H4 (cell line): Measurements from ENCODE around the gene SHISA6. TPM values are rescaled to one million over a fixed set of nuclear protein-coding genes. Genes with fewer than 3 reads are reported as not detected.

ENCODE experiments used
- DNase-seq: peaks from one replicate; pipeline ENCODE4 v3.0.0-alpha.2; 2015; ENCODE audit warnings: low spot score
- total RNA-seq: library from RNA; depleted of rRNA; stranded (reverse); fragments of >200 nt; shearing (Covaris generic); gene quantifications from 2 replicates; pipeline ENCODE4 v1.2.3, GENCODE V29; 2014

SHISA6 gene
- total RNA-seq, 1 experiment from 2014 or later, result not detected

- no peak for DNase-seq
These were observed 274.9 kb downstream of the SHISA6 start for GRCh38 chr17:11515901-11516300.

DNA sequence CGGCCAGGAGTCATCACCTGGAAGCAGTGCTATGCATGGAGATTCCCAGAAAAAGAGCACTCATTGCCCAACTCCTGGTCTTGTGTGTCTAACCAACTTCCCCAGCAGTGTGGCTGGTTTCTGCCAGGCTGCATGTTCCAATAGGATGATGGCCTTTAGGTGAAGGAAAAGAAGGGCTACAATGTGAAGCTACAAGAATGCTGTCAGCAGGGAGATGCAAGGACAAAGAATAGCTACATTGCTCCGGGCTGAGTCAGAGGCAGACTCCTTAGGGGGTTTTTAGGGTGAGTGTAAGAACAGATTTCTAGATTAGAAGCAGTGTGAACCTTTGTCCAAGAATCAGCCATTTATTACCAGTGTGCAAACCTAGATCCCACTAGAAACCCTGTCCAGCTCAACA, 294.2 kb downstream of the SHISA6 start:
- no peak for DNase-seq

GRCh38 chr17:11538366-11538765, 297.4 kb downstream of the SHISA6 start:
- no peak for DNase-seq

GRCh38 chr17:11539637-11540036, 298.6 kb downstream of the SHISA6 start:
- no peak for DNase-seq

DNA sequence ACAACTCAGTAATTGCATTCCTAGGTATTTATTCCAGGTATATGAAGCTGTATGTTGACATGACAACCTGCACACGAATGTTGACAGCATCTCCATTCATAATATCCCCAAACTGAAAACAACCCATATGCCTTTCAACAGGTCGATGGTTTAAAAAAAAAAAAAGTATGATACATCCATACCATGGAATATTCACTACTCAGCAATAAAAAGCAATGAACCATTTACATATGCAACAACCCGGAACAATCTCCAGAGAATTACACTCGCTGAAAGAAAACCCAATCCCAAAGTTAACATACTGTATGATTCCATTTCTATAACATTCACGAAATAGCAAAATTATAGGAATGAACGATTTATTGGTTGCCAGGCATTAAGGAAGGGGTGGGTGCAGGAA, 304.0 kb downstream of the SHISA6 start:
- no peak for DNase-seq

GRCh38 chr17:11545696-11546095, 304.7 kb downstream of the SHISA6 start:
- no peak for DNase-seq

DNA sequence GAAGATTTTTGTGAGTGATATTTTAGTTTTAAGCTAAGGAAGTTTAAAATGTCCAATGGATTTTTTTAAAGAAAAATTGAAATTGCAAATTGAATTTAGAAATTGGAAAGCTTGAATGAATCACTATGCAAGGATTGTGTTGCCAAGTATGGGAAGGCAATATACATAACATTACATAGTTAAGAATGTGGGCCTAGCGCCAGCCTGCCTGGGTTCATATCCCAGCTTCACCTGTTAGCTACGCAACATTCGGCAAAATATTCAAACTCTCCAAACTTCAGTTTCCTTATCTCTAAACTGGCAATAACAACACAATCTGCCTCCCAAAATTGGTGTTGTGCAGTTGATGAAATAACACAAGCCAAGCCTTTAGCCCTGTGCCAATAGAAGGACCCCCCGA, 306.8 kb downstream of the SHISA6 start:
- DNase-seq, result no peak

- no peak for DNase-seq
These were observed 307.4 kb downstream of the SHISA6 start for GRCh38 chr17:11548398-11548797.

DNA sequence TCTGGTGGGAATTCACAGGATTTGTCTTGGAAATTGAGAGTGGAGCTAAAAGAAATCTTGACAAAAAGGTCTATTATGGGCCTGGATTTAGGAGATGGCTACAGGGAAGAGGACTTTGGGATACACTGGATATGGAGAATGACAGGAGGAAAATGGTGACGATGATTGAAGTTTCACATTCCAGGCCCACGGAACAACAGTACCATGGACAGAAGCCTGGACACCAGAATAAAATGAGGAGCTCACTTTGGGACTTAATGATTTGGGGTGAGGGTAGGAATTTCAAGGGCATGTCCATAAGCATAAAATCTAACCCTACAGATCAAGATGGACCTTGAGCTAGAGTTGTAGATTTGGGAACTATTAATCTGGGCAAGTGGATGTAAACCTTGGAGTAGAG, 309.4 kb downstream of the SHISA6 start:
- DNase-seq, result no peak

DNA sequence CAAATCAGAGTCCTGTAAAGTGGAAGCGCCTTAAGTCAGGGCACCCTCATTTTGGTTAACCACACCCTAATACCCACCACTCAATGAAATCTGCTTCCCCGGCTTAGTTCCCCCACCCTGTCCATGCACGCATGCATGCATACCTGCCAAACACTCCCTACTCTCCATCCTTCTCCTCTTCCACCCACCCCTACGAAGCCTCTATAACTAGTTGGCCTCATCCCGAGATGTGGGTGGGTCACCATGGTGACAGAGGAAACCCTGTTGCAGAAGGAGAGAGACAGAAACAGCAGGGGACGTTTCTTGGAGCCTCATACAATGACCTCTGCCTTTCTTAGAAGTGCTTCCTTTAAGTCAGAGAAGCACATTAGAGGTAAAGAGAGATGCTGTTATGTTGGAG, 310.4 kb downstream of the SHISA6 start:
- no peak for DNase-seq

GRCh38 chr17:11553135-11553534, 312.1 kb downstream of the SHISA6 start:
- DNase-seq, result no peak

- DNase-seq, result no peak
These were observed 313.0 kb downstream of the SHISA6 start for GRCh38 chr17:11554042-11554441.

DNA sequence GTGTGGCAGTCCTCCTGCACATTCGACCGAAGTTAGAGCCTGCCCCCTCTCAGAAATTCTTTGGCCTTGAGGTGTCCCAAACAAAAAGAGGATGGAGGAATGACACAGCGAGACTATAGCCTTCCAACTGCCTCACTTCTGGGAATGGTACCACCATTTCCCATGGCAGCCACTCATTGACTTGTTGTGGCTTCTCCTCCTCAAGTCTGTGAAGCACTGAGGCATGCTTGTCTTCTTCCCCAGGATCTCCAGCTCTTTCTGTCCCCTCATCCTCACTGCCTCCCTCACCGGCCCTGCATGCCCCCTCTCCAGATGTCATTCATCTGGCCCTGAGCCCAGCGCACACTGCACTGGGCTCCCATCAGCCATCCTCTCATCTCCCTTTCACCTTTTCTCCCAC, 313.5 kb downstream of the SHISA6 start:
- no peak for DNase-seq

DNA sequence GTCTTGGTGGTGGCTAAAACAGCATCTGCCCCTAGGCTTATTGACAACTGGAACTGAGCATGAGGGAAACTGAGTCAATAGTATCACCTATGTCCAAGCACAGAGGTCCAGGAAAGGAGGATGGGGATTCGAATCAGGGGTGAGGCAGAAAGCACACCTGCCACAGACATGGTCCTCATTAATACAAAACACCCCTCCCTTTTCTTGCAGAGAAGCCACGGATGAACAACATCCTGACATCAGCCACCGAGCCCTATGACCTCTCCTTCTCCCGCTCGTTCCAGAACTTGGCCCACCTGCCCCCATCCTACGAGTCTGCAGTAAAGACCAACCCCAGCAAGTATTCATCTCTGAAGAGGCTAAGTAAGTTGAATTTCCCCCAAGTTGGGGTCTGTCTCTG, 314.5 kb downstream of the SHISA6 start:
- no peak for DNase-seq

DNA sequence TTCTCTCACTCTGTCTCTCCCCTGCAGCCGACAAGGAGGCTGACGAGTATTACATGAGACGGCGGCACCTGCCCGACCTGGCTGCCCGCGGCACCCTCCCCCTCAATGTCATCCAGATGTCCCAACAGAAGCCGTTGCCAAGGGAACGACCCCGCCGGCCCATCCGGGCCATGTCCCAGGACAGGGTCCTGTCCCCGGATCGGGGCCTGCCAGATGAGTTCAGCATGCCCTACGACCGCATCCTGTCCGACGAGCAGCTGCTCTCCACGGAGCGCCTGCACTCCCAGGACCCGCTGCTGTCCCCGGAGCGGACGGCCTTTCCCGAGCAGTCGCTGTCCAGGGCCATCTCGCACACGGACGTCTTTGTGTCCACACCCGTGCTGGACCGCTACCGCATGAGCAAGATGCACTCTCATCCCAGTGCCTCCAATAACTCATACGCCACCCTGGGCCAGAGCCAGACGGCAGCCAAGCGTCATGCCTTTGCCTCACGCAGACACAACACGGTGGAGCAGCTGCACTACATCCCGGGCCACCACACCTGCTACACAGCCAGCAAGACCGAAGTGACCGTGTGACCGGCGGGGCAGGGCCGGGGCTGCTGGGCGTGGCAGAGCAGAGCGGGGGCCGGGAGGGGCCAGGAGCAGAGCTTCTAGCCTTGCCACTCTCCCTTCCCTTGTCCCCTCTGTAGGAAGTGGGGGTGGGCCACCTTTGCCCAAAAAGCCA, 316.9 kb downstream of the SHISA6 start:
- DNase-seq, result no peak

DNA sequence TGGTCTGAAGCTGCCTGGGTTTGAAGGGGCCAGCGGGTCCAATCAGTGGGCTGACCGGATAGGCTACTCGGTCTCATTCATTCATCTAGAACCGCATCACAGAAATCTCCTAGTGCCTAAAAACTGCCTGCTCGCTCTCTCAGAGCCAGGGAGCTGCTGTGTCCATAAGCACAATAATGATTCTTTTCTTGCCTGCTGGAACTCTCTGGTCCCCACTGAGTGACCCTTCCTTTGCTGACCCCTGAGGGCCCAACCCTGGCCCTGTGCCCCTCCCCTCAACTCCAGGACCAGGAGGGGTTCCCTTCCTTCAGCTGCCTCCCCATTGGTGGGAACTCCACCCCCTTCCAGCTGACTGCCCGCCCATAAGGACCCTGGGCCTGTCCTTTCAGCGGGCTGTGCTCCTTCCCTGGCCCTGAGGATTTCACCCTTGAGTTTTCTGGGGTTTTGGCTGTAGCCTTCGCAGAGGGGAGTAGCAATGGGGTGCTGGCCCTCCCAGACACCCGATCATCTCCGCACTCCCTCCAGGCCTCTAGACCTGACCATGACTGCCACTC, 317.7 kb downstream of the SHISA6 start:
- no peak for DNase-seq

GRCh38 chr17:11559601-11560000, 318.6 kb downstream of the SHISA6 start:
- DNase-seq, result no peak

DNA sequence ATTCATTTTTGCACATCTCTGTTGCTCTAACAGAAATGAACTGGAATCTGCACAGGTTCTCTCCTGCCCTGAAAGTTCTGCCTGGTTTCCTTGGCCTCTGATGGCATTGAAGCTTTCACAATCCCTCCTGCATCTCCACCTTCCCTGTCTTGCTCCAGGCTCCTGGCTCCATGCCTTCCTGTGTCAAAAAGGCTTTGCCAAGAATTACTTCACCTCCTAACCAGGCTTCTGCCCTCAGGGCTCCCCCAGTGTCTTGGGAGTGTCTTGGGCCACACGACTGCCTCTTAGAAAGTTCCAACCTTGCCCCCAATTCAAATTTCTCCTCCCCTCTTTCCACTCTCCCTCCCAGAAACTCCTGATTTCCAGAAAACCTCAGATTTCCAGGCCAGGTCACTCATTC, 320.3 kb downstream of the SHISA6 start:
- no peak for DNase-seq

DNA sequence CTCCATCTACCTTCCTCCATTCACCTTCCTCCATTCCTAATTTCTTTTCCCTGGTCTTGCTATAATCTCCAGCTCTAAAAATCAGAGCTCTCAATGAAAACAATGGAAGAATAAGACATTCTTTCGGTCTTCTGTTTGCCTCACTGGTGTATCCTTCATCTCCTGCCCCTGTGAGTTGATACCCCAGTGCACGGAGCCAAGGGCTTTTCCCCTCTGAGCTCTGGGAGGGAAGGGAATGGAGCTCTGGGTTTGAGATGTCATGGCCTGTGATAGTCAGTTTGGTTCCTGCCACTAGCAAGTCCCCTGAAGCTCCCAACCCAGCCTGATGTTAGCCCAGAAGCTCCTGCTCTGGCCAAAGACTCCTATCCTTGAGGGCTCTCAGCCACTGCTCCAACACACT, 320.7 kb downstream of the SHISA6 start:
- no peak for DNase-seq

DNA sequence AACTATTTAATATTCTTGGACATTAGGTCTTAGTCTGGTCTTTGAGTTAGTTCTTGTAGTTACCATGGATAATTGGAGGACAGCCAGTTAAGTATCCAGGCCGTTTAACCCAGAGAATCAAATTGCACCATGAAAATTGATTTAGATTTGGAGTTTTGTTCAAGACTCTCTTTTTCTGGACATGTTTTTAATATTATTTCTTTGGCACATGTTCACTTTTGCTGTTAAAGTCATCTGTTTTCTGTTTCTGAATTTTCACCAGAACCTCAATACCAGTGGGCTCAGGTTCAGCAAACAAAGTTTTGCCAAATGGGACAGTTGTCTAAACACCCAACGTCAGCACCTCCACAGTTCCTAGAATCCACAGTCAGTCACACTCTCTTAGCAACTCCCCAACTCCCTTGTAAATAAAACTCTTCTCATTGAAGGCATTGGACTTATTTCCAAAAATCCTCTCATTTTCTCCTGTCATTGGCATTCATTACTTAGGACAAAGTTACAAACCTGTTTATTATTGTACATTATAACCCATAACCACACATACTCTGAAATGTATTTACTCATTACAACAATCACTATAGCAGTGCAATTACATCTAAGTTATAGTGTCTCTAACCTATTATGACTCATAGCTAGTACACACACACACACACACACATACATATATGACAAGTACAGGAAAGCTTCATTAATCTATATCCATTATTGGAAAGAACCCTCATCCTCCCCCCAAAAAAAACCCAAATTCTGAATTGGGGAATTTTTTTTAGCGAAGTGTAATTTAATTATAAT, 323.8 kb downstream of the SHISA6 start:
- DNase-seq, result no peak

GRCh38 chr17:11565591-11565990, 324.6 kb downstream of the SHISA6 start:
- DNase-seq, result no peak

DNA sequence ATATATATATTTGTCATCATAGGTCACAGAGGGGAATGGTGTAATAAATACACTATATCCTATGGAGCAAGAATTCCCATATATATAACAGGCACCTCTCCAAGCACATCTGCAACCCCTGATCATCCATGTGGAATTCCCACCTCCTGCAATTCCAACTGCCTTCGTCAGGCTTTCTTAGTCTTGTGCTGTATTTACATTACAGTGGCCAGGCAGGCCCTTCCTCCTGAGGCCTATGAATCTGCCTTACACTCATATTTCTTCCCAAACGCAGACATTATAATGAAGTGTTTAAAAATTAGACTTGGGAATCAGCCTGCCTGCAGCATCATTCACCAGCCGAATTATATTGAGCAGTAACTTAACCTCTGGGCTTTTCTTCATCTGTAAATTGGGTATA, 338.0 kb downstream of the SHISA6 start:
- DNase-seq, result no peak

DNA sequence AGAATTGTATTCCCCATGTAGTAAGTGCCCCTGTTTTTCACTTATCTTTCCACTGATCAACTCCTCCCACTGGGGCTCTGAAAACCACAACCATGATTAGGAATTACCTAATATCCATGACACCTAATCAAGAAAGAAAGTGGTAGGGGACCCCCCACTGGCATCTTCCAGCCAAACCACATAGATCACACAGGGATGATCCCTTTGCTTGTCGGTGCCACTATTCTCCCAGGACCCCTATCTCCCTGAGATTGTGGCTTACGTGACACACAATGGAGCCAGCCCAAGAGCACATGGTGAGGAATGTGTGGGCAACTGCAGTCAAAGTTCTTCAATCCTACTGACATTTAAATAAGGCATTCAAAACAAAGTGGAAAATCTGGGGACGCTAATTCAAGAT, 339.7 kb downstream of the SHISA6 start:
- no peak for DNase-seq
